H1 (cell line): ENCODE data around the gene KSR2. TPM values are rescaled to one million over a fixed set of nuclear protein-coding genes. Genes with fewer than 3 reads are reported as not detected.

Experiments
- CTCF ChIA-PET: fragments of 300-600 bp; sonication (Branson Sonifier 250); formaldehyde crosslinking; loops from one replicate; lab custom pipeline; 2021; ENCODE audit not compliant: partially characterized antibody; lab: Charles Lee
- POLR2A ChIA-PET: fragments of 300-600 bp; sonication (Branson Sonifier 250); formaldehyde crosslinking; loops from one replicate; lab custom pipeline; 2021; ENCODE audit warnings: inconsistent platforms; ENCODE audit not compliant: partially characterized antibody; lab: Charles Lee
- DNase-seq, 2 experiments: peaks; one replicate each; pipeline versions ENCODE4 v3.0.0 to v3.0.0-alpha.2; 2010 to 2022; ENCODE audit warnings: low spot score in 2 of 2, low read depth in 1 of 2, mixed read lengths in 1 of 2
- FAIRE-seq: peaks from 2 replicates; lab custom pipeline; 2011; peaks lifted over from hg19 to GRCh38; lab: Jason Lieb, UNC
- H2AFZ ChIP-seq: 2 replicates; pipeline ENCODE4 v1.8.1; 2012; ENCODE audit warnings: low read length, inconsistent platforms
- H2AK5ac ChIP-seq: 2 replicates; pipeline ENCODE4 v1.6.1; 2013; ENCODE audit warnings: low read depth, low read length
- H2BK120ac ChIP-seq: replicated peaks from 2 replicates; pipeline ENCODE3; 2013; ENCODE audit warnings: low read depth, low read length, inconsistent platforms
- H2BK12ac ChIP-seq: 2 replicates; pipeline ENCODE4 v1.6.1; 2013; ENCODE audit warnings: low read depth, low read length
- H2BK15ac ChIP-seq: 2 replicates; pipeline ENCODE4 v1.6.1; 2013; ENCODE audit warnings: low read length
- H2BK20ac ChIP-seq: 2 replicates; pipeline ENCODE4 v1.6.1; 2013; ENCODE audit warnings: low read length
- H2BK5ac ChIP-seq: 2 replicates; pipeline ENCODE4 v1.6.1; 2013; ENCODE audit warnings: low read depth, low read length
- H3K14ac ChIP-seq: 2 replicates; pipeline ENCODE4 v1.6.1; 2013; ENCODE audit warnings: inconsistent platforms; ENCODE audit not compliant: insufficient read length
- H3K18ac ChIP-seq: 2 replicates; pipeline ENCODE4 v1.6.1; 2013; ENCODE audit warnings: low read length; ENCODE audit errors: extremely low read depth
- H3K23ac ChIP-seq: 2 replicates; pipeline ENCODE4 v1.6.1; 2013; ENCODE audit warnings: inconsistent platforms; ENCODE audit not compliant: insufficient read length
- H3K23me2 ChIP-seq: 2 replicates; pipeline ENCODE4 v1.6.1; 2013; ENCODE audit warnings: low read depth, low read length
- H3K27ac ChIP-seq: 2 replicates; pipeline ENCODE4 v1.6.1; 2011; ENCODE audit warnings: low read depth, low read length, inconsistent platforms
- H3K27me3 ChIP-seq, 4 experiments: replicated peaks in 1 of 4; 1 replicate in 1 of 4; 2 replicates in 3 of 4; pipeline versions ENCODE4 v1.6.1 to v1.8.1; 2011 to 2013; ENCODE audit warnings: low read length in 3 of 4, mild to moderate bottlenecking in 3 of 4, inconsistent platforms in 2 of 4, mixed read lengths in 2 of 4, moderate library complexity in 1 of 4; ENCODE audit not compliant: control insufficient read depth in 3 of 4, insufficient read depth in 3 of 4; ENCODE audit errors: extremely low read depth in 1 of 4
- H3K36me3 ChIP-seq, 4 experiments: 2 replicates each; pipeline versions ENCODE4 v1.6.1 to v1.8.1; 2011 to 2013; ENCODE audit warnings: mild to moderate bottlenecking in 4 of 4, low read length in 3 of 4, moderate library complexity in 2 of 4, control low read depth in 1 of 4, inconsistent platforms in 1 of 4; ENCODE audit not compliant: insufficient read depth in 4 of 4, control insufficient read depth in 2 of 4
- H3K4ac ChIP-seq: replicated peaks from 2 replicates; pipeline ENCODE3; 2013; ENCODE audit warnings: low read length, low read depth, mixed read lengths, inconsistent platforms; ENCODE audit not compliant: insufficient read length
- H3K4me1 ChIP-seq, 4 experiments: replicated peaks in 1 of 4; 1 replicate in 1 of 4; 2 replicates in 3 of 4; pipeline versions ENCODE4 v1.6.1 to v1.8.1; 2011 to 2013; ENCODE audit warnings: low read length in 3 of 4, inconsistent platforms in 2 of 4, mixed read lengths in 1 of 4; ENCODE audit not compliant: insufficient read depth in 4 of 4, control insufficient read depth in 3 of 4
- H3K4me2 ChIP-seq, 2 experiments: 2 replicates each; pipeline versions ENCODE4 v1.6.1 to v1.8.1; 2011 to 2013; ENCODE audit warnings: low read depth in 2 of 2, low read length in 2 of 2, control low read depth in 1 of 2, inconsistent platforms in 1 of 2, mild to moderate bottlenecking in 1 of 2; ENCODE audit not compliant: insufficient read depth in 1 of 2
- H3K4me3 ChIP-seq, 4 experiments: fragments of 200-600, 300-600 bp in 1 of 4; sonication (generic), shearing (Covaris generic), sonication (Bioruptor Twin) in 1 of 4; 2 replicates each; pipeline versions ENCODE4 v1.5.1 to v1.8.1; 2011 to 2016; ENCODE audit warnings: low read length in 4 of 4, low read depth in 3 of 4, control low read depth in 2 of 4, inconsistent platforms in 2 of 4, mild to moderate bottlenecking in 2 of 4, mixed read lengths in 1 of 4, moderate library complexity in 1 of 4; ENCODE audit not compliant: insufficient read depth in 2 of 4; ENCODE audit errors: extremely low read depth in 1 of 4
- H3K56ac ChIP-seq: replicated peaks from 2 replicates; pipeline ENCODE3; 2013; ENCODE audit warnings: low read depth, mild to moderate bottlenecking, mixed read lengths, low read length, inconsistent platforms; ENCODE audit not compliant: insufficient read length
- H3K79me1 ChIP-seq: 2 replicates; pipeline ENCODE4 v1.6.1; 2013; ENCODE audit warnings: low read depth, low read length, control low read depth
- H3K79me2 ChIP-seq, 2 experiments: 2 replicates each; pipeline versions ENCODE4 v1.6.1 to v1.8.1; 2012 to 2013; ENCODE audit warnings: low read length in 2 of 2, mild to moderate bottlenecking in 2 of 2, inconsistent platforms in 1 of 2; ENCODE audit not compliant: insufficient read depth in 2 of 2, control insufficient read depth in 1 of 2
- H3K9ac ChIP-seq, 4 experiments: replicated peaks in 1 of 4; 1 replicate in 1 of 4; 2 replicates in 3 of 4; pipeline versions ENCODE4 v1.6.1 to v1.8.1; 2011 to 2013; ENCODE audit warnings: low read depth in 3 of 4, low read length in 3 of 4, control low read depth in 2 of 4, mild to moderate bottlenecking in 2 of 4, moderate library complexity in 2 of 4, inconsistent platforms in 1 of 4; ENCODE audit errors: extremely low read depth in 1 of 4
- H3K9me3 ChIP-seq, 2 experiments: 2 replicates each; pipeline versions ENCODE4 v1.6.1 to v1.8.1; 2012 to 2013; ENCODE audit warnings: mild to moderate bottlenecking in 2 of 2, moderate library complexity in 2 of 2, control low read depth in 1 of 2, inconsistent platforms in 1 of 2, low read depth in 1 of 2, low read length in 1 of 2, mixed read lengths in 1 of 2; ENCODE audit not compliant: insufficient read depth in 2 of 2
- H4K20me1 ChIP-seq, 2 experiments: replicated peaks in 1 of 2; 2 replicates each; pipeline versions ENCODE3 to v1.8.1; 2011 to 2013; ENCODE audit warnings: inconsistent platforms in 2 of 2, low read length in 2 of 2, mild to moderate bottlenecking in 1 of 2; ENCODE audit not compliant: insufficient read depth in 2 of 2, control insufficient read depth in 1 of 2
- H4K5ac ChIP-seq: 2 replicates; pipeline ENCODE4 v1.6.1; 2013; ENCODE audit warnings: low read length, low read depth, mixed read lengths, inconsistent platforms; ENCODE audit not compliant: insufficient read length
- H4K8ac ChIP-seq: 2 replicates; pipeline ENCODE4 v1.8.0; 2013; ENCODE audit warnings: mild to moderate bottlenecking, moderate library complexity, low read length, inconsistent platforms; ENCODE audit not compliant: insufficient read depth; ENCODE audit errors: extremely low read depth
- H4K91ac ChIP-seq: replicated peaks from 2 replicates; pipeline ENCODE3; 2013; ENCODE audit warnings: low read length, mixed read lengths, inconsistent platforms; ENCODE audit not compliant: insufficient read length
- BRCA1 ChIP-seq: IDR thresholded peaks from 2 replicates; pipeline ENCODE4 v1.6.1; 2012; ENCODE audit warnings: low read depth, low read length, improper control_type of control experiment
- CTCF ChIP-seq, 3 experiments: IDR thresholded peaks; 1 replicate in 2 of 3; 2 replicates in 1 of 3; pipeline versions ENCODE4 v1.5.1 to v1.6.1; 2011; ENCODE audit warnings: low read length in 3 of 3, mild to moderate bottlenecking in 3 of 3, inconsistent platforms in 2 of 3, low read depth in 1 of 3, moderate library complexity in 1 of 3; ENCODE audit not compliant: insufficient read depth in 1 of 3; ENCODE audit errors: control extremely low read depth in 1 of 3
- E2F6 ChIP-seq: IDR thresholded peaks from 2 replicates; pipeline ENCODE4 v1.6.1; 2012; ENCODE audit warnings: inconsistent platforms
- PHF8 ChIP-seq: fragments of 200-600 bp; sonication (generic); conservative IDR thresholded peaks from 2 replicates; pipeline ENCODE4 v1.7.1; 2012; ENCODE audit warnings: low read depth, mild to moderate bottlenecking, inconsistent platforms, low read length, moderate library complexity
- POLR2AphosphoS5 ChIP-seq: IDR thresholded peaks from 2 replicates; pipeline ENCODE4 v1.6.1; 2011; ENCODE audit warnings: low read depth, low read length
- RBBP5 ChIP-seq: IDR thresholded peaks from 2 replicates; pipeline ENCODE4 v1.7.1; 2012; ENCODE audit warnings: low read depth, mild to moderate bottlenecking, inconsistent platforms, low read length, moderate library complexity, borderline replicate concordance
- SIN3A ChIP-seq, 2 experiments: IDR thresholded peaks in 1 of 2; conservative IDR thresholded peaks in 1 of 2; 2 replicates each; pipeline ENCODE4 v1.6.1; 2011 to 2012; ENCODE audit warnings: low read length in 2 of 2, improper control_type of control experiment in 1 of 2, low read depth in 1 of 2, mild to moderate bottlenecking in 1 of 2
- SRF ChIP-seq: IDR thresholded peaks from 2 replicates; pipeline ENCODE4 v1.6.1; 2011; ENCODE audit warnings: mild to moderate bottlenecking, low read depth, low read length, moderate library complexity
- SUZ12 ChIP-seq: fragments of 200-600 bp; sonication (generic); IDR thresholded peaks from 2 replicates; pipeline ENCODE4 v1.6.1; 2012; ENCODE audit warnings: mild to moderate bottlenecking, inconsistent platforms, low read length, moderate library complexity, mixed read lengths
- TCF12 ChIP-seq: IDR thresholded peaks from 2 replicates; pipeline ENCODE4 v1.6.1; 2011; ENCODE audit warnings: low read depth, mild to moderate bottlenecking, low read length
- WGBS, 2 experiments: shearing (Covaris generic) in 1 of 2; methylation state at CpG; one replicate each; pipeline versions ENCODE4 v1.1.6 to v1.1.7; 2013 to 2015; ENCODE audit warnings: low lambda C conversion rate in 2 of 2, mixed read lengths in 2 of 2, inconsistent platforms in 1 of 2, low coverage in 1 of 2, missing lambda C conversion rate in 1 of 2; ENCODE audit not compliant: insufficient replicate concordance in 2 of 2, insufficient coverage in 1 of 2, insufficient read length in 1 of 2; ENCODE audit errors: extremely low coverage in 1 of 2, missing lambda C conversion rate in 1 of 2; 5-methylcytosine and 5-hydroxymethylcytosine counted together
- polyA plus RNA-seq, 7 experiments: library from polyadenylated mRNA; depleted of rRNA in 3 of 7; stranded (reverse) in 5 of 7; unstranded in 2 of 7; fragments of >200 nt in 5 of 7; fragments of 200-250 nt in 2 of 7; gene quantifications; 1 replicate in 5 of 7; 2 replicates in 1 of 7; 4 replicates in 1 of 7; pipeline versions ENCODE4 v1.2.1 to v1.2.3, GENCODE V29; 2011 to 2013; ENCODE audit warnings: missing spikeins in 2 of 7, mixed read lengths in 2 of 7
- total RNA-seq: library from RNA; stranded (reverse); fragmentation: NEBNext Ultra II Directional; extraction: Animal tissue kit (Norgen Biotek cat#: 25700); gene quantifications from 2 replicates; pipeline ENCODE4 v1.2.1, GENCODE V29; 2021

Gene KSR2
- total and polyA plus RNA-seq, 2 of the 8 experiments (the other 6 are each of a cell fraction or from before 2014, with no cell fraction given) = 0.74 to 2.2 TPM

GRCh38 chr12:117596968-117597367 lies 371.8 kb downstream of the KSR2 start:
- WGBS, 2 experiments = 92% methylated on average over 6 of the region's 6 CpGs; no CpG with 5 or more reads in 1 of the 2 experiments
- H2AK5ac ChIP-seq = no peak overlapping the region
- H4K5ac ChIP-seq = no peak overlapping the region
- no peak overlapping the region for H3K23ac ChIP-seq
- ChIA-PET CTCF (interaction anchor here (0.6 to 1.8 kb wide), 3 partner anchors 9 to 247 kb away, joined by 3 to 8 read pairs (median 3); no protein-coding TSS in a partner anchor), POLR2A (no interaction called here)
- no peak overlapping the region for H3K18ac ChIP-seq
- H3K4ac ChIP-seq = no peak overlapping the region
- no peak overlapping the region for H2AFZ ChIP-seq
- H3K14ac ChIP-seq = no peak overlapping the region
- FAIRE-seq (no peak), DNase-seq (no peak)
- H4K8ac ChIP-seq = no peak overlapping the region
- no peak overlapping the region for H2BK5ac ChIP-seq
- H3K27ac ChIP-seq = no peak overlapping the region
- no peaks in the 10 kb centered on the region for H3K79me2 ChIP-seq
- no peak overlapping the region for H2BK20ac ChIP-seq
- H4K91ac ChIP-seq = no peak overlapping the region
- no peak overlapping the region for H2BK15ac ChIP-seq
- H3K4me1 ChIP-seq = peaks cover 0 to 4% (median 2%) of the 10 kb centered on the region in 4 experiments; a peak in 4 of 7 replicates
- no peaks in the 10 kb centered on the region for H4K20me1 ChIP-seq
- H2BK120ac ChIP-seq = no peak overlapping the region
- H3K27me3 ChIP-seq = no peaks in the 10 kb centered on the region
- no peaks in the 10 kb centered on the region for H3K36me3 ChIP-seq
- H3K9me3 ChIP-seq = no peaks in the 10 kb centered on the region; a peak in 1 of 4 replicates
- H3K23me2 ChIP-seq = no peaks in the 10 kb centered on the region; the same call in 1 of the 2 replicates
- H3K4me2 ChIP-seq = no peak overlapping the region
- H3K9ac ChIP-seq = no peak overlapping the region
- no peak overlapping the region for H3K4me3 ChIP-seq
- H3K79me1 ChIP-seq = no peaks in the 10 kb centered on the region
- H2BK12ac ChIP-seq = no peak overlapping the region
- H3K56ac ChIP-seq = no peak overlapping the region
- TF ChIP-seq SRF = no peak
- TF ChIP-seq BRCA1 = no peak
- no peak for TF ChIP-seq SUZ12
- TF ChIP-seq RBBP5 = no peak
- TF ChIP-seq PHF8 = no peak
- TF ChIP-seq SIN3A (conservative IDR thresholded peaks at IDR 0.05 in 1 of 2, IDR thresholded peaks at IDR 0.05 in 1 of 2; ENCODE audit: low read depth in 1 of 2, low read length in 2 of 2) = no peak
- TF ChIP-seq CTCF (IDR thresholded peaks at IDR 0.05; ENCODE audit: control extremely low read depth in 1 of 3, insufficient read depth in 1 of 3, low read depth in 1 of 3, low read length in 3 of 3) = no peak
- TF ChIP-seq POLR2AphosphoS5 = no peak
- no peak for TF ChIP-seq E2F6
- TF ChIP-seq TCF12 = no peak
